Prostate gland (tissue), 2 donors: ENCODE data around the gene EHBP1.

ENCODE experiments used
- POLR2A ChIP-seq: fragments of 450-650 bp; IDR thresholded peaks from one replicate; pipeline ENCODE4 v1.6.1; 2016; ENCODE audit warnings: antibody characterized with exemption, mild to moderate bottlenecking
- TF ChIP-seq, protein P1 (sequence below), 4 experiments: fragments of 200-600 bp in 2 of 4; fragments of 450-650 bp in 2 of 4; sonication (generic) in 2 of 4; IDR thresholded peaks; 1 replicate in 3 of 4; 2 replicates in 1 of 4; pipeline ENCODE4 v1.5.1; 2016 to 2019; ENCODE audit warnings: antibody characterized with exemption in 4 of 4, mild to moderate bottlenecking in 2 of 4, moderate library complexity in 2 of 4

DNA sequence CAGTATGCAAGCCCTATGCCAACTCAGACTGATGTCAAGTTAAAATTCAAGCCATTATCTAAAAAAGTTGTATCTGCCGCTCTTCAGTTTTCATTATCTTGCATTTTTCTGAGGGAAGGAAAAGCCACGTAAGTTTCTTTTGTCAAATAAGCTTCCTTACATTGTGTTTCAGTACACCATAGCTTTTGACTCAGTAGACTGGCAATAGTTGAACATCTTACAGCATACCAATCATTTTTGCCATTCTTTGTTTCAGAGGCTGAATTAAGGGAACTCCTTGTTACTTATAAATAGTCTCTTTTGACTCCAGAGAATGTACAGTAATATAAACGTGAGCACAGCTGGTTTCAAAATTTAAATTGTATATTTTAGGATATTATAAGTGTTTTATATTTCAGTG is 120.6 kb downstream of the EHBP1 start:
- TF ChIP-seq POLR2A: no peak
- TF ChIP-seq, protein P1, sequence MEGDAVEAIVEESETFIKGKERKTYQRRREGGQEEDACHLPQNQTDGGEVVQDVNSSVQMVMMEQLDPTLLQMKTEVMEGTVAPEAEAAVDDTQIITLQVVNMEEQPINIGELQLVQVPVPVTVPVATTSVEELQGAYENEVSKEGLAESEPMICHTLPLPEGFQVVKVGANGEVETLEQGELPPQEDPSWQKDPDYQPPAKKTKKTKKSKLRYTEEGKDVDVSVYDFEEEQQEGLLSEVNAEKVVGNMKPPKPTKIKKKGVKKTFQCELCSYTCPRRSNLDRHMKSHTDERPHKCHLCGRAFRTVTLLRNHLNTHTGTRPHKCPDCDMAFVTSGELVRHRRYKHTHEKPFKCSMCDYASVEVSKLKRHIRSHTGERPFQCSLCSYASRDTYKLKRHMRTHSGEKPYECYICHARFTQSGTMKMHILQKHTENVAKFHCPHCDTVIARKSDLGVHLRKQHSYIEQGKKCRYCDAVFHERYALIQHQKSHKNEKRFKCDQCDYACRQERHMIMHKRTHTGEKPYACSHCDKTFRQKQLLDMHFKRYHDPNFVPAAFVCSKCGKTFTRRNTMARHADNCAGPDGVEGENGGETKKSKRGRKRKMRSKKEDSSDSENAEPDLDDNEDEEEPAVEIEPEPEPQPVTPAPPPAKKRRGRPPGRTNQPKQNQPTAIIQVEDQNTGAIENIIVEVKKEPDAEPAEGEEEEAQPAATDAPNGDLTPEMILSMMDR (IDR thresholded peaks at IDR 0.05): no peak
